HG03103 (cell line): ENCODE measurements around the gene SHMT2.

Experiments
- ATAC-seq: cut with Tn5 transposase; IDR thresholded peaks from one replicate; pipeline ENCODE4 v1.9.1; 2021; ENCODE audit warnings: low read depth; ENCODE audit not compliant: unreplicated experiment

The SHMT2 gene

GRCh38 chr12:57229634-57230380, at the start of gene SHMT2:
TSS of gene SHMT2 (plus strand) at chr12:57229711. CDS start at chr12:57229779, 68 bp downstream.
- ATAC-seq: peak; percentile 35

- no peak for ATAC-seq
Observed at GRCh38 chr12:57180321-57180989, 49.1 kb upstream of the SHMT2 start.

GRCh38 chr12:57181072-57181471, 48.4 kb upstream of the SHMT2 start:
- ATAC-seq: no peak

- no peak for ATAC-seq
Observed at GRCh38 chr12:57181561-57182155, 47.9 kb upstream of the SHMT2 start.

GRCh38 chr12:57182918-57183575, 46.5 kb upstream of the SHMT2 start:
- ATAC-seq: peak; percentile 79

GRCh38 chr12:57183939-57184725, 45.4 kb upstream of the SHMT2 start:
- no peak for ATAC-seq

GRCh38 chr12:57185403-57185802, 44.1 kb upstream of the SHMT2 start:
- ATAC-seq: no peak

GRCh38 chr12:57185906-57186508, 43.5 kb upstream of the SHMT2 start:
- no peak for ATAC-seq

GRCh38 chr12:57187222-57188089, 42.1 kb upstream of the SHMT2 start:
- ATAC-seq: no peak

GRCh38 chr12:57188090-57188425, 41.5 kb upstream of the SHMT2 start:
- no peak for ATAC-seq

- no peak for ATAC-seq
Observed at GRCh38 chr12:57190037-57190436, 39.5 kb upstream of the SHMT2 start.

- ATAC-seq: no peak
Observed at GRCh38 chr12:57190821-57191220, 38.7 kb upstream of the SHMT2 start.

GRCh38 chr12:57191410-57191809, 38.1 kb upstream of the SHMT2 start:
- ATAC-seq: no peak

GRCh38 chr12:57192920-57193319, 36.6 kb upstream of the SHMT2 start:
- no peak for ATAC-seq

GRCh38 chr12:57193706-57194245, 35.7 kb upstream of the SHMT2 start:
- ATAC-seq: no peak

- ATAC-seq: no peak
Observed at GRCh38 chr12:57194253-57194652, 35.3 kb upstream of the SHMT2 start.

- no peak for ATAC-seq
Observed at GRCh38 chr12:57195186-57195585, 34.3 kb upstream of the SHMT2 start.

GRCh38 chr12:57195611-57196371, 33.7 kb upstream of the SHMT2 start:
- no peak for ATAC-seq
